ENCODE data around the gene TRIM32. TPM values are rescaled to one million over a fixed set of nuclear protein-coding genes. Genes with fewer than 3 reads are reported as not detected.

Gene TRIM32, protein sequence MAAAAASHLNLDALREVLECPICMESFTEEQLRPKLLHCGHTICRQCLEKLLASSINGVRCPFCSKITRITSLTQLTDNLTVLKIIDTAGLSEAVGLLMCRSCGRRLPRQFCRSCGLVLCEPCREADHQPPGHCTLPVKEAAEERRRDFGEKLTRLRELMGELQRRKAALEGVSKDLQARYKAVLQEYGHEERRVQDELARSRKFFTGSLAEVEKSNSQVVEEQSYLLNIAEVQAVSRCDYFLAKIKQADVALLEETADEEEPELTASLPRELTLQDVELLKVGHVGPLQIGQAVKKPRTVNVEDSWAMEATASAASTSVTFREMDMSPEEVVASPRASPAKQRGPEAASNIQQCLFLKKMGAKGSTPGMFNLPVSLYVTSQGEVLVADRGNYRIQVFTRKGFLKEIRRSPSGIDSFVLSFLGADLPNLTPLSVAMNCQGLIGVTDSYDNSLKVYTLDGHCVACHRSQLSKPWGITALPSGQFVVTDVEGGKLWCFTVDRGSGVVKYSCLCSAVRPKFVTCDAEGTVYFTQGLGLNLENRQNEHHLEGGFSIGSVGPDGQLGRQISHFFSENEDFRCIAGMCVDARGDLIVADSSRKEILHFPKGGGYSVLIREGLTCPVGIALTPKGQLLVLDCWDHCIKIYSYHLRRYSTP
- 10 to 100 TPM; 21.5 to 23.8 (median 21.9) TPM for polyA plus RNA-seq (ENCODE audit: insufficient read length in 3 of 3)

DNA sequence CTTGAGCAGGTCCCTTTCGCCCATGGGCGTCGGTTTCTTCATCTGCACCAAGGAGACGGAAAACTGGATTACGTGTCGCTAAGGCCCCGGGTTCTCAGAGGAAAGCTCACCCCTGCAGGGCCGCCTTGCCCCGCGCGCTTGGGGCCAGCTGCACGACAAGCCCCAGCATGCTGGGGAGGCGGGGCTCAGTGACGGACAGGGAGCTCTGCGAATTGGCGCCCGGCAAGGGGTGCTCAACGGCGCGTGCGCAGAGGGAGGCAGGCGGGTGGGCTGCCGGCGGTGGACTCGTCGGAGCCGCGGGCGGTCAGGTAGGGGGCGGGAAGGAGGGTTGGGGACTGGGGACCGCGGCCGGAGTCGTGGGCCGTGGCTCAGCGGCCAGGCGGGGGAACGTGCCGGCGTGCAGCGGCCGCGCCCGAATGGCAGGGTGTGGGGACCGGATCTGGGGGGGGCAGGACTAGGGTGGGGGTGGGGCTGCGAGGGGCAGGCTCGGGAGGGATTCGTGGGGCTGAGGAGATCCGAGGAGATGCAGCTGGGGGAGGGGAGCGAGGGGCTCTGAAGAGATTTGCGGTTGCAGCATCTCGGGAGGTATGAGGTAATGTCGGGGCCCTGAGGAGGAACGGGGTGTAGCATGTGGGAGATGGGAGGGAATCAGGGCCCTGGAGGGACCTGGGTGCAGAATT lies at the start of gene TRIM32:
Gene TRIM32 (plus strand): TSS at position 232 of the 680 bp plus-strand sequence. CDS start 10,438 bp downstream, outside the sequence.
- DNase-seq (ENCODE audit: low read depth in 3 of 3, low spot score in 2 of 3), result peak; percentile 77 to 86 (median 81)

DNA sequence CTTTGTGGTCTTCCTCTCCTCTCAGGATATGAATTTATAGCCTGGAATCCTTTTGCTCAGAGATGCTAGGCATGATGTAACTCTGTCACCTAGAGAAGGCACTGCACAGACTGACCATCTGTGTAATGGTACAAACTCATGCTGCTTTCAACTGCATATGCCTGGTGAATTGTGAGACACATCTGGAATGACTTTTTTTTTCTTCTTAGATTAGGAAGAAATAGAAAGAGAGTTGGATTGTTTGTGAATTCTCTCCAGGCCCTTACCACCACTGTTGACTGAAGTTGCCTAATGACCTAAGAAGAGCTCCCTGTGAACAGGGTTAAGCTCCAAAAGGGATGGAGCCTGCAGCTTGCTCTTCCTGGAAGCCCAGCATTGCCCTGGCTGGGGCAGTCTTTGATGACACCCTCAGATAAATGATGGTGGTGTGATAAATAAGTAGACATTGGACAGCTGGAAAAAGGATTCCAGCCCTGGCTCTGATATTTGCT lies 47.8 kb upstream of the TRIM32 start:
- no peak for DNase-seq (ENCODE audit: low read depth in 3 of 3, low spot score in 2 of 3)

DNA sequence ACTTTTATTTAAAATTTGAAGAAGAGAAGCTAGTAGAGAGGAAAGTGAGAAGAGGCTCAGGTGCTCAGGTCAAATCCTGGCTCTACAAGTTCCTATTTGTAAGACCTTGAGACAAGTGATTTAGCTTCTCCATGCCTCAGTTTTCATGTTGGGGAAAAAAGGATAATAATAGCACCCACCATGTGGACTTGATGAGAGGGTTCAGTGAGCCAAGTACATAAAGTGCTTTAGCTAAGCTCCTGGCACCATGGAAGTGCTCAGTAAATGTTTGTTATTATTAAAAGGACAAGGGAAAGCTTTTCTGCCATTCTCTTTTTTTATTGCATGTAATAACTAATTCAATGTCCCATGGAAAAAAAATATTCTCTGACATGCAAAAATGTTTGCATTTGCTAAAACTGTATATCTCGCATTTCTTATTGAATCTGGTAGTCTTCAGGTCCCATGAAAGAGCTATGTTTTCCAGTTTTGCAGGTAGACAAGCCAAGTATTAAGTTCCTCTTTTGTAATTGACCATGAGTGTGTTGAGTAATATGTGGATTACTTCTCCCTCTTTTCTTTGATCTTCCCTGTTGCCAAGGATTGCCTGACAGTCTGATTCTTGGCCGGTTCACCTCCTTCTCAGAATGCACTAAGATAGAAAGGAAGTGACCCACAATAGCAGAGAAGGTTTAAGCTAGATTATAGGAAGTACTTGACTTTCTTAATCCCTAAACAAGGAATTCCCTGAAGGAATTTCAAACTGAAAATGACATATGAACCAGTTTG lies 45.6 kb upstream of the TRIM32 start:
- no peak for DNase-seq (ENCODE audit: low read depth in 3 of 3, low spot score in 2 of 3)

DNA sequence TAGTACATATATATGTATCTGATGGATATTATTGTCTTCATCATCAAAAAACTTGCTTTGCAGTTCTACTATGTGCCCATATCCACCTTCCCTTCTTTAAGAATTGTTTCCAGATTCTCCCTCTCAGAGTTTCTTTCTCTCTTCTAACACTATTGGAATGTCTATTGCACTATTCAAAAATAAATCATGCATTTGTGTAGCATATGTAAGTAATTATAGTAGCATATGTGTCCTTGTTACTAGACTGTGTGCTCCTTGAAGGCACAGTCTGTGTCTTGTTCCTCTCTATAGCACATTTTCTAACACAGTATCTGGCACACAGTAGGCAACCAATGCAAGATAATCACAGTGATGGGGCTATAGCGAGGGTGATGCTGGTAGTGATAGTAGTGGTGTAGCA lies 43.4 kb upstream of the TRIM32 start:
- no peak for DNase-seq (ENCODE audit: low read depth in 3 of 3, low spot score in 2 of 3)

DNA sequence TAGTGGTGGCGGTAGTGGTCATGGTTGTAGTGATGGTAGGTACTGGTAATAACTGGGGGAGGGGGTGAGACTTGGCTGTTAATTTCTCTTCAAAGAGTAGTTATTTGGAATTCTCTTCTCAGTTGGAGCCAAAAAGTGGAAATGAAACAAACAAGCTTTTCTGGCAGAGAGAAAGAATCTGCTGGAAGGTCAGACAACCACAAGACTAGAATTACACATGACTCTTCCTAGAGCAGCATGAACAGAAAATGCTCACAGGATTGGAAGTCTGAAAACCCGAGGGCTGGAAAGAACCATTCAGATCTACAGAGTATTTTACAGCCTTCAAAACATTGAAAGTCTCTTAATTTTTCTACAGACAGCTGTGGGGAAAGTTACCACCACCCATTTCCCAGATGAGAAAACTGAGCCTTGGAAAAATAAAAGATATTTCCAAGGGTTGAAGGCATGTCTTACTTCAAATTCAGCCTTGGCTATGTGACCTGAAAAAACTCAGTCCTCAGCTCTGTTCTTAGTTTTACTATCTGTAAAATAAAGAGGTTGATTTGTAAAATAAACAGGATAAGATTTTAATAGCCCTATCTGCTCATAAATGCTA lies 42.9 kb upstream of the TRIM32 start:
- no peak for DNase-seq (ENCODE audit: low read depth in 3 of 3, low spot score in 2 of 3)

DNA sequence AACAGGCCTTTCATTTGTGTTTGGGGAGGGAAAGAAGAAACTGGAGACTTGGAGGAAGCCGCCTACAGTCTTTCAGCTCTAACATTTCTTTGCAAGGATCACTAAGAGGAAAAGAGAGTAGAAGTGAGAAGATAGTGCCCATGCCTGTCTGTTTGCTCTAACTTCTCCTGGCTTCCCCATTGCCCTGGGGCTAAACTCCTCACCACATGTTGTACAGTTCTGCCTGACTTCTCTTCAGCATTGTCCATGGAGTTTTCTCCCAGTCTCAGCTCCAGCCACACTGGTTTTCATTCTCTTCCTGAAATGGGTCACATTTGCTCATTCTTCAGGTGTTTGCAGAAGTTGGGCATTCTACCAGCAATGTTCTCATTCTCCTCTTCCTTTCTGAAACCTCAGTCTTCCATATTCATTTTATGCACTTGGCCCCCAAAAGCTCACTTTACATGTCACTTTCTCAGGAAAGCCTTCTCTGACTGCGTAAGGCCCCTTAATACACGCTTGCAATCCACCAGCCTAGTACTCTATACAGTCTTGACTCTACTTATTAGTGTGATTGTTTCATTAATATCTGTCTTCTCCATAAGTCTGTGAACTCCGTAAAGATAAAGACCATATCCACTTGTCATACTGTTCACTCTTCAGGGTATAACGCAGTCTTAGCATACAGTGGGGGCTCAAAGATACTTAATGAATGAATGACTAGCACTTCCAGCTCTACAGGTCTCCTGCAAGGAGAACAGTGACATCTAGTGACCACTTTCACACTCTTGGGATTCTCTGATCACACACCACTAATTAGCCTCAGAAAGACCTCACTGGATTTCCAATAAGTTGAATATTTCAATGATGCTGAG lies 40.2 kb upstream of the TRIM32 start:
- DNase-seq (ENCODE audit: low read depth in 3 of 3, low spot score in 2 of 3), result no peak

DNA sequence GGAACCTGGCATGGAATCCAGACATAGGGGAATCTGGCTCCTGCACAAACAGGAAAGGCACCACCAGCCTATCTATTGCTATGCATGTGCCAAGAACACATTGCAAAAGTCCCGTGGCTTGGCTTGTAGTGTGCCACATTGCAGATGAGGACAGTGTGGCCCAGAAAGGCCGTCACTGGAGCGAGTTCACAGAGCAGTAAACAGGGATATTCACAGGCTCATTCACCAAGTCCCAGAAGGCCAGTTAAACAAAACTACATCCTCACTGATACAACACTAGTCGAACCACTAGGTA lies 39.6 kb upstream of the TRIM32 start:
- DNase-seq (ENCODE audit: low read depth in 3 of 3, low spot score in 2 of 3), result no peak

DNA sequence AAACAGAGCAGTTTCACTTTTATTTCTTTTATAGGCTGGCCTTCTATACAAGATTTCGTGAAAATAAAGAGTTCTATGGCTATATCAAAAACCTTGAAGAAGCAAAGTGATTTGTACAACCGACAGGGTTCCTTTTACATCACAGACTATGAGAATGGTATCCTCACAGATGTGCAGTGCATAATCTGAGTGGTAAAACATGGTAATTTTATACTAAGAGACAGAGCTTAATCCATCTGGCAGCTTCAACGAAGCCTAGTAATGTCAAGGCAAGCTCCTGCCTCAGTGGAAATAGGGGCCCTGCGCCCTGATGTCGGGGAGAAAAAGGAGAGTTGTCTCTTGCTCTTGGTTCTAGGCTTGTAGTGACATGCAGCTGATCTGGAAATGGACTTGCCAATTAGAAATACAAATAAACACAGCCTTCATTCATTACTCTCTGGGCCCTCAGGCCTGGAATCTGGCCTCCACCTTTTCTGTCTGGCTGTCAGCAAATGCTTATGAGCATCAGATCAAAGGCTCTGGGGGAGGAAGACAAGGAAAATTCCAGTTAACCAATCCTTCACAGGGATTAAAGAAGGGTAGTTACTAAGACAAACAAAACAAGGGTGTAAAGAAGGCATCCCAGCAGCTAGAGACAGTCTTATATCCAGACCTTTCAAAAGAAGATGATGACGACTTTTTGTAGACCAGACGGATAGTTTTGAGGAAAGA lies 33.6 kb upstream of the TRIM32 start:
- no peak for DNase-seq (ENCODE audit: low read depth in 3 of 3, low spot score in 2 of 3)

DNA sequence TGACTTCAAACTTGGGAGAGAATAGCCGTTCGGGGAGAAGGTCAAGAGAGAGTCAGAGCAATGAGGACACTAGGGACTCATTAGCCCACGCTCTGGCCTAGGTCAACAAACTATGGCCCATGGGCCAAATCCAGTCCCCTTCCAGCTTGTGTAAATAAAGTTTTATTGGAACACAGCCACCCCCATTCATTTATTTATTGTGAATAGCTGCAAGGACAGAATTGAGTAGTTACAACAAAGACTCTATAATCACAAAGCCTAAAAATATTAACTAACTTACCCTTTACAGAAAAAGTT lies 33.1 kb upstream of the TRIM32 start:
- DNase-seq (ENCODE audit: low read depth in 3 of 3, low spot score in 2 of 3), result no peak

DNA sequence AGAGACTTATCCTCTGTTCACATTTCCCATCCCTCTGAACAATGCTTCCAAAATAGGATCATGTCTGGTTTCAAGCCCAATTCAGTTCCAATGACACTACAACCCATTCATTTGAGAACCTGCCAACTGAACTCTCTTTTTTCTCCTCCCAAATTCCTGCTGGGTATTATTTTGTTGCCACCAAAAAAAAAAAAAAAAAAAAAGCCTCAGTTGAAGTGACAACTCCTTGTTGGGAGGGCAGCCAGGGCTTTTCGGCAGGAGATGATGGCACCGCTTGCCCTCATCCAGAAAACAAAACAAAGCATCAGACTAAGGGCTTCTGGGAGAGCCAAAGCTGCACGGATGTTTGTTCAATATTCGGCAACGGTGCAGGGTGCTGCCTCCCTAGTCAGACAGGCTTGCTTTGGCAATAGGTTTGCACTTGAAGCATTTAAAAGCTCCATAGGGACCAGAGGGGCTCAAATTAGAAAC lies 30.6 kb upstream of the TRIM32 start:
- DNase-seq (ENCODE audit: low read depth in 3 of 3, low spot score in 2 of 3), result no peak

DNA sequence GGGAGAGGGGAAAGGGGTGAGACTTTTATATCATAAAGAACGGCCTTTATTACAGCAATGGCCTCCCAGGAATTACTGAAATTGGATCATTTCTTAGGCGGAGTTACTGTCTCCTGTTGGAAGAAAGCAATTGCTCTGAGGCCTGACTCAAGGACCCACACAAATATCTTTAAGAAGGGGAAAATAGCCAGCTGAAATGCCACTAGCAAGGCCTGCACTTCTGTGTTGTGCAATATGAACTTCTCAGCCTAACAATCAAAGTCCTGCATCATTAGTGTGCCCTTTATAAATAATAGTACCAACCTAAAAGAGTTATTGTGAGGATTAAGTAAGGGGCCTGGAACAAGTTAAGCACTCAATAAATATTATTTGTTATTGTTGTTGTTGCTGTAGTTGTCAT lies 30.1 kb upstream of the TRIM32 start:
- no peak for DNase-seq (ENCODE audit: low read depth in 3 of 3, low spot score in 2 of 3)

DNA sequence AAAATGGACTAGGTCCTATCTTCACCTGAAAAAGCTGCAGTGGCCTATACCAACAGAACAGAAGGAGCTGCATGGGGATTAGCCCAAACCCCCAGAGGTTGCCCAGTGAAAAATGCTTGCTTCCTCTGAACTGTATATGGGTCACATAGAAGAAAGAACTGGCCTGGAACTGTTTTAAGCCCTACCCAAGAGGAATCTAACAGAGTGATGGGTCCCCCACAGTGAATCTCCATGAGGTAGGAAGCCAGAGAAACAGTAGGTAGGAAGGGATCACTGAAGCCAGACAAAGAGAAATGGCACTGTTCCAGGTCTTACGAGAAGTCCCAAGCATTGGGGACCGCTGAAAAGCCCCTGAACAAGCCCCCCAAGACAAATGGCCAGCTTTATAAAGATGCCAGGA lies 28.8 kb upstream of the TRIM32 start:
- no peak for DNase-seq (ENCODE audit: low read depth in 3 of 3, low spot score in 2 of 3)

DNA sequence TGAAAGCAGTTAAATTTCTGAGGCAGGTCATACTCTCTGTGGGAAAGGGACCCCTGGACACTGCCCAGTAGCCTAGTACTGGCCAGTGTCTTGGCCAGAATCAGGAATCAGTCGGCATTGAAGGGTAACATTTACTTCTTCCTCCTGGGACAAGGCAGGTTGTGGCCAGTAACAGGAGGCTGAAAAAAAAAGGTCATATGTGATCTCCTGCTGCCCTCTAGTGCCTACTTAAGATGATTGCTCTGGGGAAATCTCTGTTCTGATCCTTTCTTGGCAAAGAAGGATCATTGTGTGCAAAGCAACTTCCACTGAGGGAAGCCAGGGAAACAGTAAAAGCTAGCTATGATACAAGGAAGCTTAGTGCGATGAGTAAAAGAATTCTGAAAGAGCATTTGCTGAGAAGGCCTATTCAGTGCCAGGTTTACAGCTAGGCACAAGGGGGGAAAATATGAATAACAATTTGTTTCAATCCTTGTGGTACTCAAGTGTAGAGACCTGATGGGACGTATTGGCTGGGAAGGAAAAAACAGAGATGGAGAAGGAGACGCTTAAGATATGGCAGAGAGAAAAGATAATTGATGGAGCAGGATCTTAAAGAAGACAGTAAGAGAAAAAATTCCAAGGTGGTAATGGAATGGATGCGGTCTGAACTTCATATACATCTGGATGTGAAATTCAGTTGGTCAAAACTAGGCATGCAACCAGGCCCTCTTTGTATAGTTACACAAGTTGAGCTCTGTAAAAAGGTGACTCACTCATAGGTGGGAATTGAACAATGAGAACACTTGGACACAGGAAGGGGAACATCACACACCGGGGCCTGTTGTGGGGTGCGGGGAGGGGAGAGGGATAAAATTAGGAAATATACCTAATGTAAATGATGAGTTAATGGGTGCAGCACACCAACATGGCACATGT lies 25.8 kb upstream of the TRIM32 start:
- DNase-seq (ENCODE audit: low read depth in 3 of 3, low spot score in 2 of 3), result peak; percentile 23 to 39 (median 39)

DNA sequence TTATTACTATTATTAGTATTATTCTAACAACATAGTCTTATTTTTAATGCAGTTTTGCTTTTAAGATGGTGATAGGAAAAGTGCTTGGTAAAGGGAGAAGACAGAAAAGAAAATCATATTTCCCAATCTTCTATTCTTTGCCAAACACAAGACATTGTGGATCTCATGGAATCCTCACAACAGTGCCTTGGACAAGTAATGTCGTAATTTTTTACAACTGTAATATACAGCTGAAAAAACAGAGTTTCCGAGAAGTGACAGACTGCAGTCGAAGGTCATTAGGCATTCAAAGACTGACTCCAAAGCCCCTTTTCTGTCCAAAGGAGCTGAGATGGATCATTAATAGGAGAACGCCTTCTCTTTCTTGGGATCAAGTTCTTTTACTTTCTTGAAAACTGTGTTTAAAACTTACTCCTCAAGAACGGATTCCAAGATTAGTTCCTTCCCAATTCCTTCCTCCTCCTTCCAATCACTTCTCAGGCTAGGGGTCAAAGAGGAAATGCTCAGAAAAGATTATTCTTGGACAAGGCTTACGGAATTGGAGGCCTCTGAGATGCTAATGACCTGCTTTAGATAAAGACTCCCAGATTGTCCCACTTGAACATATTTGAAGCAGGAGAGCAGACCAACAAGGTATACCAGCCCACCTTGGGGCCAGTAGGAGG lies 24.3 kb upstream of the TRIM32 start:
- DNase-seq (ENCODE audit: low read depth in 3 of 3, low spot score in 2 of 3), result no peak

DNA sequence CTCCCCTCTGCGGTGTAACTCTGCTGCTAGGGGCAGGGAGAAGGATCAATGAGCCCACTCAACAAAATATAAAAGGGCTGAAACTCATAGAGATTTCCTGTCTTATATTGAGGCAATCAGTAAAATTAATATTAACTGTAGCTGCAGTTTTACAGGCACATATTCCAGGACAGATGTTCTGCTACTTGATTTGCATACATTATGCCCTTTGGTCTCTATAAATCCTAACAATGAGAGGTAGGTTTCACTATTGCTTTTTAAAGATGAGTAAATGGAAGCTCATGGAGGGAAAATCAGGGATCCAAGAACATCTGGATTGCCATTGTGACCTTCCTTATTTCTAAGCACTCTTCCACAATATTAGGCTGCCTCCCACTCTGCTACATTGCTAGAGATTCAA lies 23.5 kb upstream of the TRIM32 start:
- no peak for DNase-seq (ENCODE audit: low read depth in 3 of 3, low spot score in 2 of 3)

DNA sequence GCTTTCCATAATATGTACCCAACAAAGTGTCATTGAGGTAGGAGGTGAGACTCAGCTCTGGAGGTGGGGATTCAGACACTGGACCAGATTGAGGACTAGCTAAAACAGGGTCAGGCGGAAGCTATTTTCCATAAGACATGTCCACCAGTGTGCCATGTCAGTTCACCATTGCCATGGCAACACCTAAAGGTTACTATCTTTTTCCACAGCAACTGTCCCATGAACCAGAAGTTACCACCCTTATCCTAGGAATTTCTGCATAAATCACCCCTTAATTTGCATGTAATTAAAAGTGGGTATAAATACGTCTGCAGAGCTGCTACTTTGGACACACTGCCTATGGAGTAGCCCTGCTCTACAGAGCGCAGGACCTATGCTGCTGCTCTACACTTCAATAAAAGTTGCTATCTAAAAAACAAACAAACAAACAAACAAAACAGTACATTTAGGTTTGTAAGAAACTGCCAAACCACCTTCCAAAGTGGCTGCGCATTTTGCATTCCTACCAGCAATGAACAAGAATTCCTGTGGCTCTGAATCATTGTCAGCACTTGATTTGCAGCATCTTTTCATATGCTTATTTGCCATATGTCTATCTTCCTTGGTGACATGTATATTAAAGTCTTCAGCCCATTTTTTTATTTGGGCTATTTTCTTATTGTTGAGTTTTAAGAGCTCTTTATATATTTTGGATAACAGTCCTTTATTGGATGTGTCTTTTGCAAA lies 18.0 kb upstream of the TRIM32 start:
- no peak for DNase-seq (ENCODE audit: low read depth in 3 of 3, low spot score in 2 of 3)

DNA sequence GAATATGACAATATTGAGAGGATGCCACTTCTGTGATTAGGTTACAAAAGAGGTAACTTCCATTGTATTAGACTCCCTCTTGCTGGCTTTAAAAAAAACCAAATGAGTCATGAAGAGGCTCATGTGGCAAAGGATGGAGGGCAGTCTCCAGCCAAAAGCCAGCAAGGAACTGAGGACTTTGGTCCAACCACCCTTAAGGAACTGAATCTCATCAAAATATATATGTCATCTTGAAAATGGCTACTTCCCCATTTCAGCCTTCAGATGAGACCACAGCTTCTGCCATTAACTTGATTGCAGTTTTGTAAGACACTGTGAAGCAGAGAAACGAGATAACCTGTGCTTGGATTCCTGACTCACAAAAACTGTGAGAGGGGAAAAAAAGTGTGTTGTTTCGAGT lies 15.5 kb upstream of the TRIM32 start:
- DNase-seq (ENCODE audit: low read depth in 3 of 3, low spot score in 2 of 3), result no peak
